DOHH2 (cell line): Measurements from ENCODE around the gene CCDC91.

ENCODE experiments used
- EZH2phosphoT487 ChIP-seq: fragments of 200-600 bp; sonication (generic); IDR thresholded peaks from 2 replicates; pipeline ENCODE4 v1.6.1; 2017; ENCODE audit warnings: borderline replicate concordance, mild to moderate bottlenecking, antibody characterized with exemption, low read length, moderate library complexity, mixed read lengths
- TF ChIP-seq, protein P1 (sequence below): fragments of 200-600 bp; sonication (generic); IDR thresholded peaks from one replicate; pipeline ENCODE4 v1.5.1; 2014; ENCODE audit warnings: antibody characterized with exemption, mild to moderate bottlenecking, low read depth, low read length; ENCODE audit not compliant: poor library complexity, severe bottlenecking

DNA sequence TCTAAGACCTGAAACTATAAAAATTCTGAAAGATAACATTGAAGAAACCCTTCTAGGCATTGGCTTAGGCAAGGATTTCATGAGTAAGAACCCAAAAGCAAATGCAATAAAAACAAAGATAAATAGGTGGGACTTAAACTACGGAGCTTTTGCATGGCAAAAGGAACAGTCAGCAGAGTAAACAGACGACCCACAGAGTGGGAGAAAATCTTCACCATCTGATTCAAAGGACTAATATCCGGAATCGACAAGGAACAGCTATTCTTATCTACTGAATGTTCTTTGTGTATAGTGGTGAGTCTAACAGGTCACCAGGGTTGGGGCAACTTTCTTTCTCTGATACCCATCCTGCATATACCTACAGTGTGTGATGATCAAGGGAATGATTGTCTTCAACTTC is 198.6 kb downstream of the CCDC91 start:
- TF ChIP-seq, protein P1, sequence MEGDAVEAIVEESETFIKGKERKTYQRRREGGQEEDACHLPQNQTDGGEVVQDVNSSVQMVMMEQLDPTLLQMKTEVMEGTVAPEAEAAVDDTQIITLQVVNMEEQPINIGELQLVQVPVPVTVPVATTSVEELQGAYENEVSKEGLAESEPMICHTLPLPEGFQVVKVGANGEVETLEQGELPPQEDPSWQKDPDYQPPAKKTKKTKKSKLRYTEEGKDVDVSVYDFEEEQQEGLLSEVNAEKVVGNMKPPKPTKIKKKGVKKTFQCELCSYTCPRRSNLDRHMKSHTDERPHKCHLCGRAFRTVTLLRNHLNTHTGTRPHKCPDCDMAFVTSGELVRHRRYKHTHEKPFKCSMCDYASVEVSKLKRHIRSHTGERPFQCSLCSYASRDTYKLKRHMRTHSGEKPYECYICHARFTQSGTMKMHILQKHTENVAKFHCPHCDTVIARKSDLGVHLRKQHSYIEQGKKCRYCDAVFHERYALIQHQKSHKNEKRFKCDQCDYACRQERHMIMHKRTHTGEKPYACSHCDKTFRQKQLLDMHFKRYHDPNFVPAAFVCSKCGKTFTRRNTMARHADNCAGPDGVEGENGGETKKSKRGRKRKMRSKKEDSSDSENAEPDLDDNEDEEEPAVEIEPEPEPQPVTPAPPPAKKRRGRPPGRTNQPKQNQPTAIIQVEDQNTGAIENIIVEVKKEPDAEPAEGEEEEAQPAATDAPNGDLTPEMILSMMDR, result no peak
- no peak for TF ChIP-seq EZH2phosphoT487
